ENCODE results near the gene SIX2.
A peak's percentile ranks its signal among the peaks of the same experiment; 100 is the strongest.

SIX2 gene

GRCh38 chr2:44979581-44979980 lies 29.7 kb downstream of the SIX2 start:
- Histone ChIP-seq H3K27ac (ENCODE audit: low read length, poor library complexity, severe bottlenecking) (no peak overlapping the region), H3K14ac (ENCODE audit: low read length in 2 of 2) (no peak overlapping the region), H3K27me3 (ENCODE audit: control insufficient read depth in 1 of 2, insufficient read depth in 1 of 2, low read length in 2 of 2) (peaks cover 13 to 24% of the 10 kb centered on the region in 2 experiments), H3K18ac (ENCODE audit: low read depth in 1 of 2, low read length in 2 of 2) (no peak overlapping the region), H3K4me1 (ENCODE audit: control insufficient read depth, insufficient read depth, low read depth, low read length) (peaks cover 2% of the 10 kb centered on the region), H4K8ac (ENCODE audit: low read length) (no peak overlapping the region), H3K9me3 (ENCODE audit: control insufficient read depth, low read length) (no peaks in the 10 kb centered on the region), H2BK15ac (ENCODE audit: low read depth, poor library complexity, severe bottlenecking) (no peak overlapping the region), H3K36me3 (ENCODE audit: control insufficient read depth in 1 of 2, insufficient read depth in 2 of 2, low read depth in 1 of 2, low read length in 2 of 2) (no peaks in the 10 kb centered on the region), H2BK5ac (ENCODE audit: low read depth, low read length, poor library complexity, severe bottlenecking) (no peak overlapping the region), H3K23ac (ENCODE audit: low read length in 2 of 2) (no peak overlapping the region), H2BK12ac (ENCODE audit: low read length in 2 of 2) (no peak overlapping the region), H3K4ac (ENCODE audit: low read depth in 1 of 2, low read length in 2 of 2) (no peak overlapping the region), H3K4me3 (ENCODE audit: insufficient read depth in 1 of 2, low read depth in 1 of 2, low read length in 2 of 2) (no peak overlapping the region), H3K79me1 (replicated peaks; ENCODE audit: low read length, poor library complexity, severe bottlenecking) (no peaks in the 10 kb centered on the region), H2AK5ac (ENCODE audit: low read length, severe bottlenecking) (no peak overlapping the region), H2AFZ (ENCODE audit: low read depth, low read length) (no peak overlapping the region), H3K9ac (ENCODE audit: low read length) (no peak overlapping the region), H2BK120ac (ENCODE audit: low read depth, low read length) (no peak overlapping the region), H3K4me2 (ENCODE audit: low read length, poor library complexity, severe bottlenecking) (no peak overlapping the region), H4K91ac (ENCODE audit: low read length) (no peak overlapping the region)
- no peak for DNase-seq
- WGBS, result 89% methylated on average over 10 of the region's 11 CpGs

- Histone ChIP-seq H2AFZ (ENCODE audit: low read depth, low read length) (no peak overlapping the region), H2BK5ac (ENCODE audit: low read depth, low read length, poor library complexity, severe bottlenecking) (no peak overlapping the region), H3K14ac (ENCODE audit: low read length in 2 of 2) (no peak overlapping the region), H2BK120ac (ENCODE audit: low read depth, low read length) (no peak overlapping the region), H3K27me3 (ENCODE audit: control insufficient read depth in 1 of 2, insufficient read depth in 1 of 2, low read length in 2 of 2) (peaks cover 32 to 35% of the 10 kb centered on the region in 2 experiments), H3K4me1 (ENCODE audit: control insufficient read depth, insufficient read depth, low read depth, low read length) (peaks cover 3% of the 10 kb centered on the region), H3K18ac (ENCODE audit: low read depth in 1 of 2, low read length in 2 of 2) (no peak overlapping the region), H3K23ac (ENCODE audit: low read length in 2 of 2) (peak overlapping the region in 1 of 2 experiments; percentile 64), H4K91ac (ENCODE audit: low read length) (no peak overlapping the region), H3K9ac (ENCODE audit: low read length) (no peak overlapping the region), H2BK15ac (ENCODE audit: low read depth, poor library complexity, severe bottlenecking) (no peak overlapping the region), H3K9me3 (ENCODE audit: control insufficient read depth, low read length) (no peaks in the 10 kb centered on the region), H2AK5ac (ENCODE audit: low read length, severe bottlenecking) (no peak overlapping the region), H3K36me3 (ENCODE audit: control insufficient read depth in 1 of 2, insufficient read depth in 2 of 2, low read depth in 1 of 2, low read length in 2 of 2) (no peaks in the 10 kb centered on the region), H3K4me2 (ENCODE audit: low read length, poor library complexity, severe bottlenecking) (no peak overlapping the region), H3K4me3 (ENCODE audit: insufficient read depth in 1 of 2, low read depth in 1 of 2, low read length in 2 of 2) (no peak overlapping the region), H3K27ac (ENCODE audit: low read length, poor library complexity, severe bottlenecking) (no peak overlapping the region), H4K8ac (ENCODE audit: low read length) (no peak overlapping the region), H3K4ac (ENCODE audit: low read depth in 1 of 2, low read length in 2 of 2) (no peak overlapping the region), H3K79me1 (replicated peaks; ENCODE audit: low read length, poor library complexity, severe bottlenecking) (no peaks in the 10 kb centered on the region), H2BK12ac (ENCODE audit: low read length in 2 of 2) (no peak overlapping the region)
- WGBS, result 70% methylated on average over 19 of the region's 24 CpGs
- no peak for DNase-seq
Observed at GRCh38 chr2:44975571-44976450, 33.4 kb downstream of the SIX2 start.

- Histone ChIP-seq H2BK15ac (ENCODE audit: low read depth, poor library complexity, severe bottlenecking) (no peak overlapping the region), H3K27me3 (ENCODE audit: control insufficient read depth in 1 of 2, insufficient read depth in 1 of 2, low read length in 2 of 2) (peaks cover 32 to 35% of the 10 kb centered on the region in 2 experiments)
Observed at GRCh38 chr2:44974064-44974715, 35.1 kb downstream of the SIX2 start.

GRCh38 chr2:44972771-44973535 lies 36.3 kb downstream of the SIX2 start:
- Histone ChIP-seq H3K9me3 (ENCODE audit: control insufficient read depth, low read length) (no peaks in the 10 kb centered on the region), H3K4me3 (ENCODE audit: insufficient read depth in 1 of 2, low read depth in 1 of 2, low read length in 2 of 2) (no peak overlapping the region), H3K27ac (ENCODE audit: low read length, poor library complexity, severe bottlenecking) (no peak overlapping the region), H3K36me3 (ENCODE audit: control insufficient read depth in 1 of 2, insufficient read depth in 2 of 2, low read depth in 1 of 2, low read length in 2 of 2) (no peaks in the 10 kb centered on the region), H3K23ac (ENCODE audit: low read length in 2 of 2) (no peak overlapping the region), H3K4me2 (ENCODE audit: low read length, poor library complexity, severe bottlenecking) (no peak overlapping the region), H2BK15ac (ENCODE audit: low read depth, poor library complexity, severe bottlenecking) (no peak overlapping the region), H4K91ac (ENCODE audit: low read length) (no peak overlapping the region), H3K79me1 (replicated peaks; ENCODE audit: low read length, poor library complexity, severe bottlenecking) (no peaks in the 10 kb centered on the region), H3K4me1 (ENCODE audit: control insufficient read depth, insufficient read depth, low read depth, low read length) (peaks cover 3% of the 10 kb centered on the region), H2AK5ac (ENCODE audit: low read length, severe bottlenecking) (no peak overlapping the region), H2BK120ac (ENCODE audit: low read depth, low read length) (no peak overlapping the region), H3K27me3 (ENCODE audit: control insufficient read depth in 1 of 2, insufficient read depth in 1 of 2, low read length in 2 of 2) (peaks cover 24 to 32% of the 10 kb centered on the region in 2 experiments), H4K8ac (ENCODE audit: low read length) (no peak overlapping the region), H3K14ac (ENCODE audit: low read length in 2 of 2) (no peak overlapping the region), H2AFZ (ENCODE audit: low read depth, low read length) (no peak overlapping the region), H3K18ac (ENCODE audit: low read depth in 1 of 2, low read length in 2 of 2) (no peak overlapping the region), H2BK12ac (ENCODE audit: low read length in 2 of 2) (no peak overlapping the region), H3K9ac (ENCODE audit: low read length) (no peak overlapping the region), H2BK5ac (ENCODE audit: low read depth, low read length, poor library complexity, severe bottlenecking) (no peak overlapping the region), H3K4ac (ENCODE audit: low read depth in 1 of 2, low read length in 2 of 2) (no peak overlapping the region)
- WGBS, result 43% methylated on average over 11 of the region's 11 CpGs
- no peak for DNase-seq

More at GRCh38 chr2:44974064-44974715, 35.1 kb downstream of the SIX2 start:
- Histone ChIP-seq H3K14ac (ENCODE audit: low read length in 2 of 2) (no peak overlapping the region), H3K18ac (ENCODE audit: low read depth in 1 of 2, low read length in 2 of 2) (no peak overlapping the region), H3K4me1 (ENCODE audit: control insufficient read depth, insufficient read depth, low read depth, low read length) (peaks cover 3% of the 10 kb centered on the region), H3K36me3 (ENCODE audit: control insufficient read depth in 1 of 2, insufficient read depth in 2 of 2, low read depth in 1 of 2, low read length in 2 of 2) (no peaks in the 10 kb centered on the region), H3K23ac (ENCODE audit: low read length in 2 of 2) (no peak overlapping the region), H2AK5ac (ENCODE audit: low read length, severe bottlenecking) (no peak overlapping the region), H3K9ac (ENCODE audit: low read length) (no peak overlapping the region), H2BK5ac (ENCODE audit: low read depth, low read length, poor library complexity, severe bottlenecking) (no peak overlapping the region), H3K27ac (ENCODE audit: low read length, poor library complexity, severe bottlenecking) (no peak overlapping the region), H3K4me2 (ENCODE audit: low read length, poor library complexity, severe bottlenecking) (no peak overlapping the region), H3K4me3 (ENCODE audit: insufficient read depth in 1 of 2, low read depth in 1 of 2, low read length in 2 of 2) (no peak overlapping the region), H3K79me1 (replicated peaks; ENCODE audit: low read length, poor library complexity, severe bottlenecking) (no peaks in the 10 kb centered on the region), H3K4ac (ENCODE audit: low read depth in 1 of 2, low read length in 2 of 2) (no peak overlapping the region), H2BK120ac (ENCODE audit: low read depth, low read length) (no peak overlapping the region), H2AFZ (ENCODE audit: low read depth, low read length) (no peak overlapping the region), H4K91ac (ENCODE audit: low read length) (no peak overlapping the region), H2BK12ac (ENCODE audit: low read length in 2 of 2) (no peak overlapping the region), H3K9me3 (ENCODE audit: control insufficient read depth, low read length) (no peaks in the 10 kb centered on the region), H4K8ac (ENCODE audit: low read length) (no peak overlapping the region)
- peak; percentile 22 for DNase-seq
- WGBS, result 29% methylated on average over 4 of the region's 6 CpGs

Measured in mesenchymal stem cell (in vitro differentiated cells and primary cell).